GM23248 (cell line): ENCODE measurements around the gene PRUNE2. TPM values are rescaled to one million over a fixed set of nuclear protein-coding genes. Genes with fewer than 3 reads are reported as not detected.

Experiments used
- DNase-seq: peaks from one replicate; pipeline ENCODE4 v3.0.0-alpha.2; 2015
- H2AFZ ChIP-seq: fragments of 200-600 bp; sonication (generic); 2 replicates; pipeline ENCODE4 v1.6.1; 2016; ENCODE audit warnings: antibody characterized with exemption
- H3F3A ChIP-seq: fragments of 200-600 bp; sonication (generic); 2 replicates; pipeline ENCODE4 v1.6.1; 2016; ENCODE audit warnings: mild to moderate bottlenecking, antibody characterized with exemption, mixed run types; ENCODE audit not compliant: insufficient read depth
- H3K27ac ChIP-seq: fragments of 200-600 bp; sonication (generic); 2 replicates; pipeline ENCODE4 v1.5.1; 2016; ENCODE audit warnings: mild to moderate bottlenecking
- H3K27me3 ChIP-seq: fragments of 200-600 bp; sonication (generic); replicated peaks from 2 replicates; pipeline ENCODE4 v1.6.1; 2016; ENCODE audit warnings: mild to moderate bottlenecking; ENCODE audit not compliant: insufficient read depth
- H3K36me3 ChIP-seq: fragments of 200-600 bp; sonication (generic); 2 replicates; pipeline ENCODE4 v1.6.1; 2016; ENCODE audit warnings: low read depth, mild to moderate bottlenecking
- H3K4me1 ChIP-seq: fragments of 200-600 bp; sonication (generic); 2 replicates; pipeline ENCODE4 v1.6.1; 2016; ENCODE audit warnings: mild to moderate bottlenecking; ENCODE audit not compliant: insufficient read depth
- H3K4me2 ChIP-seq: fragments of 200-600 bp; sonication (generic); one replicate; pipeline ENCODE4 v1.6.1; 2016; ENCODE audit warnings: mild to moderate bottlenecking; ENCODE audit not compliant: unreplicated experiment
- H3K4me3 ChIP-seq: fragments of 200-600 bp; sonication (generic); 2 replicates; pipeline ENCODE4 v1.5.1; 2016; ENCODE audit warnings: mild to moderate bottlenecking
- H3K79me2 ChIP-seq: fragments of 200-600 bp; sonication (generic); 2 replicates; pipeline ENCODE4 v1.6.1; 2016; ENCODE audit warnings: mild to moderate bottlenecking; ENCODE audit not compliant: insufficient read depth
- H3K9ac ChIP-seq: fragments of 200-600 bp; sonication (generic); 2 replicates; pipeline ENCODE4 v1.6.1; 2016; ENCODE audit warnings: mild to moderate bottlenecking
- H3K9me2 ChIP-seq: fragments of 200-600 bp; sonication (generic); 2 replicates; pipeline ENCODE4 v1.6.1; 2016; ENCODE audit warnings: mixed run types, mild to moderate bottlenecking, moderate library complexity; ENCODE audit not compliant: insufficient read depth
- H3K9me3 ChIP-seq: fragments of 200-600 bp; sonication (generic); one replicate; pipeline ENCODE4 v1.6.1; 2017; ENCODE audit warnings: low read depth
- H4K20me1 ChIP-seq: fragments of 200-600 bp; sonication (generic); 2 replicates; pipeline ENCODE4 v1.6.0; 2016; ENCODE audit not compliant: insufficient read depth
- EZH2 ChIP-seq: fragments of 200-600 bp; sonication (generic); IDR thresholded peaks from 2 replicates; pipeline ENCODE4 v1.6.1; 2018; ENCODE audit warnings: antibody characterized with exemption, mild to moderate bottlenecking; ENCODE audit not compliant: insufficient read depth, poor library complexity, severe bottlenecking
- EZH2phosphoT487 ChIP-seq: fragments of 200-600 bp; sonication (generic); IDR thresholded peaks from 2 replicates; pipeline ENCODE4 v1.6.1; 2018; ENCODE audit warnings: antibody characterized with exemption, moderate library complexity, mild to moderate bottlenecking, low read depth; ENCODE audit not compliant: insufficient read depth
- WGBS, 2 experiments: methylation state at CpG; one replicate each; pipeline ENCODE4 v1.1.6; 2015 to 2017; ENCODE audit warnings: low lambda C conversion rate in 2 of 2, low coverage in 1 of 2; ENCODE audit errors: missing lambda C conversion rate in 2 of 2; 5-methylcytosine and 5-hydroxymethylcytosine counted together
- in situ Hi-C: fragments of 300-500 bp; cut with MboI; formaldehyde crosslinking; loops from 2 replicates; pipeline ENCODE4 v1.15.0; 2020
- polyA plus RNA-seq: library from polyadenylated mRNA; unstranded; fragments of >200 nt; fragmentation: Nextera tagmentation; extraction: Ambion mirVana; gene quantifications from 2 replicates; pipeline ENCODE4 v1.2.1, GENCODE V29; 2016
- total RNA-seq: library from RNA; depleted of rRNA; stranded (reverse); fragments of >200 nt; shearing (Covaris generic); gene quantifications from 2 replicates; pipeline ENCODE4 v1.2.3, GENCODE V29; 2014

Gene PRUNE2
- total and polyA plus RNA-seq, 2 experiments from 2014 or later = 2.0 to 8.8 TPM

DNA sequence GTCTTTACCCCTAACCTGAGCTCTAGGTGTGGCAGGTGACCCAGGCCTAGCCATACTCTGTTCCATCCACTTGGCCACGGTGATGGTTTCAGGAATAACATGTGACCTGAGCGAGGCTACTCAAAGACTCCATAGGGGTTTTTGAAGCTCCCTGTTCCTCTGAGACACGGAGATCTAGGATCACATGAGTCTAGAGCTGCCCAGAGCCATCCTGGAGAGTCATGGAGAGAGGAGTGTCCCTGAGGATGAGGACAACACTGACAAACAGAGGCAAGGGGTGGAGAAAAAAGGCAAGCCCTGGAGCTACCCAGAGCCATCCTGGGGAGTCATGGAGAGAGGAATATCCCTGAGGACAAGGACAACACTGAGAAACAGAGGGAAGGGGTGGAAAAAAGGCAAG lies 171.2 kb downstream of the PRUNE2 start:
- in situ Hi-C loops = no loop called here
- Histone ChIP-seq H3K4me2 (no peak overlapping the region), H3K9me3 (no peaks in the 10 kb centered on the region), H3K27me3 (no peaks in the 10 kb centered on the region; the same call in none of the 2 replicates), H3K4me3 (no peak overlapping the region), H3F3A (no peaks in the 10 kb centered on the region), H2AFZ (no peak overlapping the region), H3K79me2 (no peaks in the 10 kb centered on the region), H3K9me2 (no peaks in the 10 kb centered on the region), H3K4me1 (no peaks in the 10 kb centered on the region), H3K9ac (no peak overlapping the region), H3K27ac (no peak overlapping the region), H4K20me1 (no peaks in the 10 kb centered on the region), H3K36me3 (no peaks in the 10 kb centered on the region)
- no peak for DNase-seq
- WGBS, 2 experiments = 54 to 56% methylated on average over 3 of the region's 3 CpGs
- TF ChIP-seq EZH2phosphoT487 = no peak
- TF ChIP-seq EZH2 = no peak

DNA sequence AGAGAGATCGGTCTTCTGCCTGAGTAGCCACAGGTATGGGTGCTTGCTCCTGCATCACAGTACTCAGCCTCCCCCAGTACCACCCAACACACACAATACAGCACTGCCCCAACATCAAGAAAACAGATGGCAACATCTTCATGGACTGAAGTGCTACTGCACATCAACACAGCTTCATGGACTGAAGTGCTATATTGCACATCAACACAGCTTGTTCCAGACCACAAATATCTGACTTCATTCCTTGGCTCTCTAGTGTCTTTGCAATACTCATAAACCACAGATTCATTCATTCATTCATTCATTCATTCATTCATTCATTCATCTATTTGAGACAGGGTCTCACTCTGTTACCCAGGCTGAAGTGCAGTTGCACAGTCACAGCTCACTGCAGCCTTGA lies 172.8 kb downstream of the PRUNE2 start:
- H3K27me3 ChIP-seq = no peaks in the 10 kb centered on the region; the same call in 1 of the 2 replicates
- H4K20me1 ChIP-seq = no peaks in the 10 kb centered on the region
- no peaks in the 10 kb centered on the region for H3K4me1 ChIP-seq
- in situ Hi-C loops = no loop called here
- no peaks in the 10 kb centered on the region for H3F3A ChIP-seq
- 94 to 100% methylated on average over 1 of the region's 1 CpG for WGBS, 2 experiments
- TF ChIP-seq EZH2 (no peak), EZH2phosphoT487 (no peak)
- peak; percentile 13 for DNase-seq
- no peaks in the 10 kb centered on the region for H3K9me3 ChIP-seq
- H3K36me3 ChIP-seq = no peaks in the 10 kb centered on the region
- H3K79me2 ChIP-seq = no peaks in the 10 kb centered on the region
- H3K9me2 ChIP-seq = no peaks in the 10 kb centered on the region
- no peak overlapping the region for H2AFZ ChIP-seq
- H3K4me3 ChIP-seq = no peak overlapping the region
- H3K9ac ChIP-seq = no peak overlapping the region
- H3K4me2 ChIP-seq = no peak overlapping the region
- H3K27ac ChIP-seq = no peak overlapping the region

DNA sequence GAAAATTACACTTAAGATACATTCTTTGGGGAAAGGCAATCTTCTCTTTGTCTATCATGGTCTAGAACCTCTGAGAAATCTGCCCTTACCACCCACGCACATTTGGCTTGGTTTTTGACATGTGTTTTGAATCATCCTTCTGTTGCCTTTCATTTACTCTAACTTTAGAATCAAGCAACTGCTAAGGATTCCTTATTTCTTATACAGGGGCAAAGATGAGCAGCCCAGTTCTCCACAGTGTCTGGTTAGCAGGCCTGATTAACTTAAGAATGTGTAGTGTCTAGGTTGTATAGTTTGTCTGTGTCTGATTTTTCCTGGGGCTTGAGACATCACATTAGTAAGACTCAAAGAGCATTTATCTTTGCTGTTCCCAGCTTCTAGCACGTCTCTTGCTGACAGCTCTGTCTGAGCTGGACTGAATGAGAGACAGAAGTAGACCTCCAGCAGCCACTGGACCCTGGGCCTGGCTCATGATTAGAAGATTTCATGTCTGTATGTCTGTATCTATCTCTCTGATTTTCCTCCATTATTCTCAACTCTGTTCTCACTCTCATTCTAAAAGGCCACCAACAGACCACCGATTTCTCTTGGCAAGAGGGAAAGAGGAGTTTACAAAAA lies 173.5 kb downstream of the PRUNE2 start:
- no peaks in the 10 kb centered on the region for H3K9me3 ChIP-seq
- no peaks in the 10 kb centered on the region for H3F3A ChIP-seq
- no peaks in the 10 kb centered on the region for H3K79me2 ChIP-seq
- no peaks in the 10 kb centered on the region for H3K27me3 ChIP-seq
- in situ Hi-C loops = no loop called here
- no peaks in the 10 kb centered on the region for H3K36me3 ChIP-seq
- H3K4me2 ChIP-seq = no peak overlapping the region
- no peaks in the 10 kb centered on the region for H4K20me1 ChIP-seq
- no peaks in the 10 kb centered on the region for H3K4me1 ChIP-seq
- H2AFZ ChIP-seq = no peak overlapping the region
- no peak overlapping the region for H3K27ac ChIP-seq
- 27 to 36% methylated on average over 3 of the region's 3 CpGs for WGBS, 2 experiments
- no peak for DNase-seq
- no peaks in the 10 kb centered on the region for H3K9me2 ChIP-seq
- TF ChIP-seq EZH2phosphoT487 (no peak), EZH2 (no peak)
- H3K4me3 ChIP-seq = no peak overlapping the region
- H3K9ac ChIP-seq = no peak overlapping the region

DNA sequence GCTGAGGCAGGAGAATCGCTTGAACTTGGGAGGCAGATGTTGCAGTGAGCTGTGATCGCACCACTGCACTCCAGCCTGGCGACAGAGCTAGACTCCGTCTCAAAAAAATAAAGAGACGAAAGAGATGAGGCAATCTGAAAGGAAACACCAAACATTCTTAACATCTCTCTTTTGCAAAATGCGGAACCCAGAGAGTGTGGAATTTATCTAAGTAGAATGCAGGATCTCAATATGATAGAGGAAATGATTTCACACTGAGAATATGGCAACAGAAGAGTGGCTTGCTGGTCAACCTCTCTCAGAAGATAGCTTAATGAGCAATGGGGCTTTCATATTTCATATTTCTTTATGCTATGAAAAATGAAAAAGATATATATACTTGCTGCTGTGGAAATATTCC lies 175.1 kb downstream of the PRUNE2 start:
- no peaks in the 10 kb centered on the region for H3K79me2 ChIP-seq
- TF ChIP-seq EZH2phosphoT487 = no peak
- no peak overlapping the region for H3K9ac ChIP-seq
- DNase-seq = no peak
- H3K36me3 ChIP-seq = no peaks in the 10 kb centered on the region
- no peaks in the 10 kb centered on the region for H3K9me2 ChIP-seq
- no peaks in the 10 kb centered on the region for H3K27me3 ChIP-seq
- in situ Hi-C loops = no loop called here
- H3F3A ChIP-seq = no peaks in the 10 kb centered on the region
- no peak overlapping the region for H3K4me2 ChIP-seq
- no peak overlapping the region for H3K4me3 ChIP-seq
- H3K27ac ChIP-seq = no peak overlapping the region
- H3K4me1 ChIP-seq = no peaks in the 10 kb centered on the region
- H4K20me1 ChIP-seq = no peaks in the 10 kb centered on the region
- H3K9me3 ChIP-seq = no peaks in the 10 kb centered on the region
- WGBS, 2 experiments = 82 to 87% methylated on average over 6 of the region's 6 CpGs
- no peak overlapping the region for H2AFZ ChIP-seq
